Loucy (cell line): ENCODE data around the gene FGF14.

Experiments used
- EZH2phosphoT487 ChIP-seq: fragments of 200-600 bp; IDR thresholded peaks from 2 replicates; pipeline ENCODE4 v1.6.1; 2018; ENCODE audit warnings: antibody characterized with exemption, mild to moderate bottlenecking, moderate library complexity, borderline replicate concordance
- TF ChIP-seq, protein P1 (sequence below): fragments of 200-600 bp; sonication (generic); conservative IDR thresholded peaks from 2 replicates; pipeline ENCODE4 v1.5.1; 2014; ENCODE audit warnings: mild to moderate bottlenecking, antibody characterized with exemption, low read length

DNA sequence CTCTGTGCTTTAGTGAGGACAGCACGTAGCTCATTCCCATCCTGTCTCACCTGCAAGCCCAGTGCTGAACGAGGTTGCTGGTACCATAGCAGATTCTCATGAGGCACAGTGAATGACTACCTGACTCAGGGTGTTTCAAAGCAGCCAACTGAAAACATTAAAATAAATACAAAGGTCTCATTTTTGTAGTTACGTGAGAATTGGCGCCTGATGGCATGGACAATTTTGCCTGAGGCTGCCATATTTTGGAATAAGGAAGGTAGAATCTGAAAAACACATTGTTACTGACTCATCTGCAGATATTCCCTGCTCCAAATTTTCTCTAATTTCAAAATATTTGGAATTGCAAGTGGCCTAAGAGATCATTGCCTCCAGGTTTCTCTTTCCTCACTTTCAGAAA is 429.7 kb downstream of the FGF14 start:
- TF ChIP-seq, protein P1, sequence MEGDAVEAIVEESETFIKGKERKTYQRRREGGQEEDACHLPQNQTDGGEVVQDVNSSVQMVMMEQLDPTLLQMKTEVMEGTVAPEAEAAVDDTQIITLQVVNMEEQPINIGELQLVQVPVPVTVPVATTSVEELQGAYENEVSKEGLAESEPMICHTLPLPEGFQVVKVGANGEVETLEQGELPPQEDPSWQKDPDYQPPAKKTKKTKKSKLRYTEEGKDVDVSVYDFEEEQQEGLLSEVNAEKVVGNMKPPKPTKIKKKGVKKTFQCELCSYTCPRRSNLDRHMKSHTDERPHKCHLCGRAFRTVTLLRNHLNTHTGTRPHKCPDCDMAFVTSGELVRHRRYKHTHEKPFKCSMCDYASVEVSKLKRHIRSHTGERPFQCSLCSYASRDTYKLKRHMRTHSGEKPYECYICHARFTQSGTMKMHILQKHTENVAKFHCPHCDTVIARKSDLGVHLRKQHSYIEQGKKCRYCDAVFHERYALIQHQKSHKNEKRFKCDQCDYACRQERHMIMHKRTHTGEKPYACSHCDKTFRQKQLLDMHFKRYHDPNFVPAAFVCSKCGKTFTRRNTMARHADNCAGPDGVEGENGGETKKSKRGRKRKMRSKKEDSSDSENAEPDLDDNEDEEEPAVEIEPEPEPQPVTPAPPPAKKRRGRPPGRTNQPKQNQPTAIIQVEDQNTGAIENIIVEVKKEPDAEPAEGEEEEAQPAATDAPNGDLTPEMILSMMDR, result no peak
- no peak for TF ChIP-seq EZH2phosphoT487
